ENCODE data around the gene ZNF79.

ZNF79 gene

GRCh38 chr9:127426756-127427155 is 2.6 kb downstream of the ZNF79 start:
- DNase-seq (ENCODE audit: low spot score), result no peak

- no peak for DNase-seq (ENCODE audit: low spot score)
Observed at GRCh38 chr9:127428348-127428747, 4.2 kb downstream of the ZNF79 start.

GRCh38 chr9:127430415-127430814 is 6.2 kb downstream of the ZNF79 start:
- no peak for DNase-seq (ENCODE audit: low spot score)

- DNase-seq (ENCODE audit: low spot score), result no peak
Observed at GRCh38 chr9:127437497-127438264, 13.5 kb downstream of the ZNF79 start.

GRCh38 chr9:127438394-127438793 is 14.2 kb downstream of the ZNF79 start:
- no peak for DNase-seq (ENCODE audit: low spot score)

- no peak for DNase-seq (ENCODE audit: low spot score)
Observed at GRCh38 chr9:127444283-127444920, 20.2 kb downstream of the ZNF79 start.

- DNase-seq (ENCODE audit: low spot score), result no peak
Observed at GRCh38 chr9:127444921-127445850, 21.0 kb downstream of the ZNF79 start.

GRCh38 chr9:127445851-127446712 is 21.9 kb downstream of the ZNF79 start:
- no peak for DNase-seq (ENCODE audit: low spot score)

- DNase-seq (ENCODE audit: low spot score), result no peak
Observed at GRCh38 chr9:127446713-127447415, 22.7 kb downstream of the ZNF79 start.

- no peak for DNase-seq (ENCODE audit: low spot score)
Observed at GRCh38 chr9:127447416-127448111, 23.4 kb downstream of the ZNF79 start.

GRCh38 chr9:127448112-127448805 is 24.1 kb downstream of the ZNF79 start:
- no peak for DNase-seq (ENCODE audit: low spot score)

GRCh38 chr9:127449332-127449966 is 25.3 kb downstream of the ZNF79 start:
- DNase-seq (ENCODE audit: low spot score), result no peak

GRCh38 chr9:127450243-127450760 is 26.1 kb downstream of the ZNF79 start:
- DNase-seq (ENCODE audit: low spot score), result peak; percentile 37

- peak; percentile 92 for DNase-seq (ENCODE audit: low spot score)
Observed at GRCh38 chr9:127450830-127451607, 26.8 kb downstream of the ZNF79 start, which contains the start of the genes LRSAM1 and RPL12. TSS of gene LRSAM1 (plus strand) at chr9:127451510. CDS start at chr9:127454528, 3,018 bp downstream. TSS of gene RPL12 (minus strand) at chr9:127451406. CDS start at chr9:127451317, 89 bp downstream.

GRCh38 chr9:127451608-127451857 is 27.4 kb downstream of the ZNF79 start:
- no peak for DNase-seq (ENCODE audit: low spot score)

- peak; percentile 81 for DNase-seq (ENCODE audit: low spot score)
Observed at GRCh38 chr9:127451858-127452656, 27.9 kb downstream of the ZNF79 start.

- no peak for DNase-seq (ENCODE audit: low spot score)
Observed at GRCh38 chr9:127452691-127453090, 28.5 kb downstream of the ZNF79 start.
